ENCODE data around the gene ANAPC16.

- TF ChIP-seq CTCF (IDR thresholded peaks at IDR 0.05; ENCODE audit: poor library complexity, severe bottlenecking) = no peak
- no peak for TF ChIP-seq EZH2 (IDR thresholded peaks at IDR 0.05; ENCODE audit: borderline replicate concordance, insufficient read depth, low read length, poor library complexity, severe bottlenecking)
- TF ChIP-seq POLR2AphosphoS5 (IDR thresholded peaks at IDR 0.05) = no peak
- TF ChIP-seq TAF1 (IDR thresholded peaks at IDR 0.05; ENCODE audit: low read depth) = no peak
- TF ChIP-seq RAD21 (conservative IDR thresholded peaks at IDR 0.05) = no peak
- TF ChIP-seq EP300 (conservative IDR thresholded peaks at IDR 0.05; ENCODE audit: poor library complexity, severe bottlenecking) = no peak
- TF ChIP-seq REST (IDR thresholded peaks at IDR 0.05; ENCODE audit: borderline replicate concordance) = no peak
- TF ChIP-seq MXI1 (conservative IDR thresholded peaks at IDR 0.05; ENCODE audit: poor library complexity, severe bottlenecking) = no peak
- no peak for TF ChIP-seq SMC3 (conservative IDR thresholded peaks at IDR 0.05; ENCODE audit: poor library complexity)
Observed at GRCh38 chr10:72252972-72253371, 37.2 kb downstream of the ANAPC16 start.
